Type B pancreatic cell (in vitro differentiated cells): ENCODE measurements around the gene REM1. TPM values are rescaled to one million over a fixed set of nuclear protein-coding genes. Genes with fewer than 3 reads are reported as not detected.

Experiments used
- DNase-seq: peaks from one replicate; pipeline ENCODE4 v3.0.0; 2021; ENCODE audit warnings: mixed read lengths; ENCODE audit not compliant: unreplicated experiment; ENCODE audit errors: extremely low spot score
- H3K27ac Mint-ChIP-seq: 2 replicates; pipeline ENCODE4 v1.8.0; 2021; ENCODE audit warnings: mild to moderate bottlenecking, mixed read lengths
- H3K27me3 Mint-ChIP-seq: 2 replicates; pipeline ENCODE4 v1.8.0; 2021; ENCODE audit warnings: mixed read lengths
- H3K36me3 Mint-ChIP-seq: 2 replicates; pipeline ENCODE4 v1.8.0; 2021; ENCODE audit warnings: mixed read lengths
- H3K4me1 Mint-ChIP-seq: one replicate; pipeline ENCODE4 v1.8.0; 2021; ENCODE audit warnings: mixed read lengths; ENCODE audit not compliant: unreplicated experiment
- H3K4me3 Mint-ChIP-seq: 2 replicates; pipeline ENCODE4 v1.8.0; 2021; ENCODE audit warnings: mild to moderate bottlenecking, mixed read lengths
- H3K9me3 Mint-ChIP-seq: 2 replicates; pipeline ENCODE4 v1.8.0; 2021; ENCODE audit warnings: mixed read lengths
- CTCF ChIP-seq: fragments of 200-600 bp; sonication (generic); conservative IDR thresholded peaks from 2 replicates; pipeline ENCODE4 v1.5.0; 2021; ENCODE audit warnings: antibody characterized with exemption, mild to moderate bottlenecking
- total RNA-seq: library from RNA; stranded (reverse); gene quantifications from 2 replicates; pipeline ENCODE4 v1.2.1, GENCODE V29; 2021; ENCODE audit warnings: low replicate concordance

Gene REM1
- total RNA-seq, 1 donor from 2014 or later: not detected

GRCh38 chr20:31490752-31491151 lies 15.7 kb downstream of the REM1 start:
- Mint-ChIP-seq H3K4me3 (no peak overlapping the region), H3K27ac (no peak overlapping the region), H3K9me3 (no peaks in the 10 kb centered on the region), H3K36me3 (no peaks in the 10 kb centered on the region), H3K4me1 (no peaks in the 10 kb centered on the region), H3K27me3 (peaks cover 24% of the 10 kb centered on the region)
- TF ChIP-seq CTCF: no peak
- no peak for DNase-seq

DNA sequence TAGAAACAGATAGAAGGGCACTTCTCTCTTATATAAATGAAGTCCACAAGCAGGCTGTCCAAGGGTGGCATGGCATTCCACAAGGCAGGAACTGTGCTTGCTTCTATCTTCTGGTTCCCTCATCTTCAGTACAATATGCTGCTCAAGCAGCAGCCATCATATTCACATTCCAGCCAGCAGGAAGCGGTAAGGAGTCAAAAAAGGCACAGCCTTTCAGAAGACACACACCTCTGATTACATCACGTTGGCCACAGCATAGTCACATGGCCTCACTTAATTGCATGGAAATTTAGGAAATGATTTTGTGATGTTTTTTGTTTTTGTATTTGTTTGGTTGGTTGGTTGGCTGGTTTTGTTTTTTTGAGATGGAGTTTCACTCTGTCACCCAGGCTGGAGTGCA lies 19.0 kb downstream of the REM1 start:
- no peak for DNase-seq
- peaks cover 3% of the 10 kb centered on the region for H3K4me1 Mint-ChIP-seq
- no peak overlapping the region for H3K27ac Mint-ChIP-seq
- H3K36me3 Mint-ChIP-seq: no peaks in the 10 kb centered on the region
- H3K4me3 Mint-ChIP-seq: no peak overlapping the region
- H3K9me3 Mint-ChIP-seq: no peaks in the 10 kb centered on the region
- peaks cover 21% of the 10 kb centered on the region for H3K27me3 Mint-ChIP-seq
- TF ChIP-seq CTCF: peak; percentile 68

DNA sequence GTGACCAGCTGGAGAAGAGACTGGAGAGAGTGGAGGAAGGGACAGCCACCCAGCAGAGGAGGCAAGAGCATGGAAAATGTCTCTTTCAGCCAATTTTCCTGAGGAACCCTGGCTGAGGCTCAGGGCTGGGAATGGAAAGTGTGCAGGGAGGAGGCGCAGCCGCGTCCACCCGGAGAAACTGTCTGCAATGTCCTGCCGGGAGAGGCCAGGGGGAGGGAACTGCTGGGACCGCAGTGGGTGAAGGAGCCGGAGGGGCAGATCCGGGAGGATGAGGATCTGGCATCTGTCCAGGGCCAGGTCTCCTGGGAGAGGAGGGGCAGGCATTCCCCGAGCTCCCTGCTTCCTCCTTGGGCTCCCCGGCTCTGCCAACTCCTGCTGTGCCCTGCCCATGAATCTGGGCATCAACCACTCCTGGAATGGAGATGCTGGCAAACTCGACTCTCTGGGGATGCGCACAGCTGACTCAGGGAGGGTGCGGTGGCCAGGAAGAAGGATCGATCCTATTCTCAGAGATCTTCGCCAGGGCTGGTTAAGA lies 21.7 kb downstream of the REM1 start:
- Mint-ChIP-seq H3K9me3 (no peaks in the 10 kb centered on the region), H3K36me3 (no peaks in the 10 kb centered on the region), H3K27me3 (peaks cover 18% of the 10 kb centered on the region), H3K4me1 (peaks cover 3% of the 10 kb centered on the region), H3K27ac (no peak overlapping the region), H3K4me3 (no peak overlapping the region)
- DNase-seq: no peak
- TF ChIP-seq CTCF: no peak

GRCh38 chr20:31497838-31498540 lies 22.9 kb downstream of the REM1 start:
- Mint-ChIP-seq H3K4me1 (peaks cover 3% of the 10 kb centered on the region), H3K27me3 (peaks cover 20% of the 10 kb centered on the region), H3K9me3 (no peaks in the 10 kb centered on the region), H3K27ac (no peak overlapping the region), H3K36me3 (no peaks in the 10 kb centered on the region), H3K4me3 (no peak overlapping the region)
- DNase-seq: no peak
- TF ChIP-seq CTCF: no peak

DNA sequence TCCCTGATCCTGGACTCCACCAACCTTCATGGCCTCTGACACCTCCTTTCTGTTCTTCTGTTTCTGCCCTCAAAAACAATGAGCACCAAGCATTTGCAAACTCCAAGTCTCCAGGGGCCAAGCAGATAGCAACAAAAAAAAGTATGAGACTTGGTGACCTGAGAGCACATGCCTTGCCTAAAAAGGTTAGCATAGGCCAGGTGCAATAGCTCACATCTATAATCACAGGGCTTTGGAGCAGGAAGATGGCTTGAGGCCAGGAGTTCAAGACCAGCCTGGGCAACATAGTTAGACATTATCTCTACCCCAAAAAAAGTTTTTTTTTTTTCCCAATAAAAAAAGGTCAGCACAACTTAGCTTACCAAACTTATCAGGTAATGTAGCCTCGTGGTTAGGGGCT lies 25.4 kb downstream of the REM1 start:
- peaks cover 3% of the 10 kb centered on the region for H3K4me1 Mint-ChIP-seq
- no peaks in the 10 kb centered on the region for H3K36me3 Mint-ChIP-seq
- no peak for DNase-seq
- no peak for TF ChIP-seq CTCF
- H3K4me3 Mint-ChIP-seq: no peak overlapping the region
- H3K9me3 Mint-ChIP-seq: no peaks in the 10 kb centered on the region
- H3K27me3 Mint-ChIP-seq: peaks cover 25% of the 10 kb centered on the region
- H3K27ac Mint-ChIP-seq: no peak overlapping the region
